Measurements from ENCODE around the gene IL6.

Gene IL6

GRCh38 chr7:22723181-22723601, 3.8 kb upstream of the IL6 start:
- Histone ChIP-seq H3K4me1 (ENCODE audit: low read depth, poor library complexity, severe bottlenecking) (peaks cover 27% of the 10 kb centered on the region), H2AFZ (ENCODE audit: low read depth) (no peak overlapping the region), H4K20me1 (ENCODE audit: insufficient read depth) (no peaks in the 10 kb centered on the region), H3K9ac (no peak overlapping the region), H3K36me3 (ENCODE audit: insufficient read depth) (no peaks in the 10 kb centered on the region), H3K27me3 (ENCODE audit: insufficient read depth, low read depth) (no peaks in the 10 kb centered on the region; the same call in 1 of the 2 replicates), H3K27ac (no peak overlapping the region), H3K4me3 (IDR thresholded peaks at IDR 0.05; ENCODE audit: insufficient read depth, low read depth, low read length) (no peak overlapping the region), H3K4me2 (no peak overlapping the region; the same call in 1 of the 2 replicates), H3K79me2 (ENCODE audit: insufficient read depth, low read depth) (no peaks in the 10 kb centered on the region)
- no peak for TF ChIP-seq CTCF (conservative IDR thresholded peaks at IDR 0.05; ENCODE audit: low read depth, low read length)

- peaks cover 32% of the 10 kb centered on the region for H3K4me1 ChIP-seq (ENCODE audit: low read depth, poor library complexity, severe bottlenecking)
- H3K9ac ChIP-seq: no peak overlapping the region
- no peak overlapping the region for H3K4me3 ChIP-seq (IDR thresholded peaks at IDR 0.05; ENCODE audit: insufficient read depth, low read depth, low read length)
- no peaks in the 10 kb centered on the region; the same call in 1 of the 2 replicates for H3K27me3 ChIP-seq (ENCODE audit: insufficient read depth, low read depth)
- no peak overlapping the region for H2AFZ ChIP-seq (ENCODE audit: low read depth)
- H3K79me2 ChIP-seq (ENCODE audit: insufficient read depth, low read depth): no peaks in the 10 kb centered on the region
- H3K36me3 ChIP-seq (ENCODE audit: insufficient read depth): no peaks in the 10 kb centered on the region
- H3K27ac ChIP-seq: no peak overlapping the region
- H4K20me1 ChIP-seq (ENCODE audit: insufficient read depth): no peaks in the 10 kb centered on the region
- no peak for TF ChIP-seq CTCF (conservative IDR thresholded peaks at IDR 0.05; ENCODE audit: low read depth, low read length)
- no peak overlapping the region; the same call in 1 of the 2 replicates for H3K4me2 ChIP-seq
Observed at GRCh38 chr7:22723637-22724036, 3.4 kb upstream of the IL6 start.

GRCh38 chr7:22724861-22725260, 2.1 kb upstream of the IL6 start:
- H3K4me1 ChIP-seq (ENCODE audit: low read depth, poor library complexity, severe bottlenecking): peaks cover 34% of the 10 kb centered on the region
- no peak for TF ChIP-seq CTCF (conservative IDR thresholded peaks at IDR 0.05; ENCODE audit: low read depth, low read length)

GRCh38 chr7:22725585-22725984, 1.4 kb upstream of the IL6 start:
- H3K4me2 ChIP-seq: no peak overlapping the region
- no peak overlapping the region for H3K27ac ChIP-seq
- H3K79me2 ChIP-seq (ENCODE audit: insufficient read depth, low read depth): no peaks in the 10 kb centered on the region
- no peak overlapping the region for H3K4me3 ChIP-seq (IDR thresholded peaks at IDR 0.05; ENCODE audit: insufficient read depth, low read depth, low read length)
- H3K9ac ChIP-seq: no peak overlapping the region
- H4K20me1 ChIP-seq (ENCODE audit: insufficient read depth): no peaks in the 10 kb centered on the region
- H2AFZ ChIP-seq (ENCODE audit: low read depth): no peak overlapping the region
- TF ChIP-seq CTCF (conservative IDR thresholded peaks at IDR 0.05; ENCODE audit: low read depth, low read length): no peak
- H3K4me1 ChIP-seq (ENCODE audit: low read depth, poor library complexity, severe bottlenecking): peaks cover 39% of the 10 kb centered on the region
- H3K27me3 ChIP-seq (ENCODE audit: insufficient read depth, low read depth): no peaks in the 10 kb centered on the region; the same call in 1 of the 2 replicates
- no peaks in the 10 kb centered on the region for H3K36me3 ChIP-seq (ENCODE audit: insufficient read depth)

More at GRCh38 chr7:22724861-22725260, 2.1 kb upstream of the IL6 start:
- H4K20me1 ChIP-seq (ENCODE audit: insufficient read depth): no peaks in the 10 kb centered on the region
- no peak overlapping the region for H3K4me3 ChIP-seq (IDR thresholded peaks at IDR 0.05; ENCODE audit: insufficient read depth, low read depth, low read length)
- H3K27me3 ChIP-seq (ENCODE audit: insufficient read depth, low read depth): no peaks in the 10 kb centered on the region; the same call in 1 of the 2 replicates
- H3K27ac ChIP-seq: no peak overlapping the region
- H3K9ac ChIP-seq: no peak overlapping the region
- H2AFZ ChIP-seq (ENCODE audit: low read depth): no peak overlapping the region
- no peaks in the 10 kb centered on the region for H3K36me3 ChIP-seq (ENCODE audit: insufficient read depth)
- H3K79me2 ChIP-seq (ENCODE audit: insufficient read depth, low read depth): no peaks in the 10 kb centered on the region
- no peak overlapping the region for H3K4me2 ChIP-seq

Data from KMS-11 (cell line).